B cell (primary cell): ENCODE data around the gene CAMK2G. TPM values are rescaled to one million over a fixed set of nuclear protein-coding genes. Genes with fewer than 3 reads are reported as not detected.

Source experiments
- ATAC-seq: fragments of 200-7000 bp; cut with Tn5 transposase; one replicate; pipeline ENCODE4 v1.10.0; 2021; ENCODE audit warnings: low read depth, mild to moderate bottlenecking, moderate number of reproducible peaks, moderate library complexity
- CTCF ChIA-PET: fragments of 350-600 bp; sonication (Branson Sonifier 250); formaldehyde crosslinking; loops from one replicate; lab custom pipeline; 2021; ENCODE audit warnings: antibody characterized with exemption, inconsistent platforms; lab: Charles Lee
- POLR2A ChIA-PET: fragments of 350-600 bp; sonication (Branson Sonifier 250); formaldehyde crosslinking; loops from one replicate; lab custom pipeline; 2021; ENCODE audit warnings: antibody characterized with exemption; lab: Charles Lee
- DNase-seq: peaks from one replicate; pipeline ENCODE4 v3.0.0; 2013
- H2AFZ ChIP-seq: 2 replicates; pipeline ENCODE4 v1.6.1; 2012; ENCODE audit warnings: mild to moderate bottlenecking, low read depth, low read length; ENCODE audit not compliant: insufficient read depth, poor library complexity, severe bottlenecking
- H3K27ac ChIP-seq, 2 donors: 1 replicate in 1 of 2; 2 replicates in 1 of 2; pipeline ENCODE4 v1.5.1; 2012 to 2013; ENCODE audit warnings: low read length in 2 of 2, mild to moderate bottlenecking in 2 of 2, moderate library complexity in 1 of 2
- H3K27me3 ChIP-seq, 4 experiments: fragments of 200-600 bp in 1 of 4; sonication (generic) in 1 of 4; replicated peaks in 1 of 4; 1 replicate in 2 of 4; 2 replicates in 2 of 4; pipeline versions ENCODE4 v1.6.1 to v1.7.0; 2013 to 2016; ENCODE audit warnings: low read length in 3 of 4, mild to moderate bottlenecking in 2 of 4, mixed read lengths in 1 of 4, moderate library complexity in 1 of 4; ENCODE audit not compliant: insufficient read depth in 4 of 4, control insufficient read depth in 3 of 4; ENCODE audit errors: control extremely low read depth in 1 of 4
- H3K36me3 ChIP-seq, 2 experiments: replicated peaks in 1 of 2; 1 replicate in 1 of 2; 2 replicates in 1 of 2; pipeline versions ENCODE4 v1.6.1 to v1.7.1; 2013; ENCODE audit warnings: low read length in 1 of 2; ENCODE audit not compliant: insufficient read depth in 2 of 2, control insufficient read depth in 1 of 2; ENCODE audit errors: control extremely low read depth in 1 of 2, extremely low read depth in 1 of 2
- H3K4me1 ChIP-seq, 2 donors: fragments of 200-600 bp in 1 of 2; sonication (generic) in 1 of 2; 1 replicate in 1 of 2; 2 replicates in 1 of 2; pipeline versions ENCODE4 v1.5.1 to v1.6.1; 2013 to 2017; ENCODE audit warnings: low read length in 2 of 2; ENCODE audit not compliant: control insufficient read depth in 2 of 2, insufficient read depth in 2 of 2
- H3K4me2 ChIP-seq: replicated peaks from 2 replicates; pipeline ENCODE3; 2012; ENCODE audit warnings: mild to moderate bottlenecking, low read depth, low read length; ENCODE audit not compliant: poor library complexity, severe bottlenecking
- H3K4me3 ChIP-seq, 5 experiments: fragments of 200-600 bp in 1 of 5; sonication (generic) in 1 of 5; 1 replicate in 3 of 5; 2 replicates in 2 of 5; pipeline versions ENCODE4 v1.5.1 to v1.7.0; 2011 to 2016; ENCODE audit warnings: low read length in 4 of 5, mild to moderate bottlenecking in 4 of 5, low read depth in 2 of 5, control low read depth in 1 of 5, moderate library complexity in 1 of 5; ENCODE audit not compliant: insufficient read depth in 1 of 5; ENCODE audit errors: control extremely low read depth in 1 of 5, extremely low read depth in 1 of 5
- H3K79me2 ChIP-seq: fragments of 200-600 bp; sonication (generic); one replicate; pipeline ENCODE4 v1.6.0; 2016; ENCODE audit warnings: low read length; ENCODE audit not compliant: control insufficient read depth, insufficient read depth
- H3K9ac ChIP-seq: fragments of 200-600 bp; sonication (generic); 2 replicates; pipeline ENCODE4 v1.6.1; 2017; ENCODE audit warnings: mild to moderate bottlenecking, low read length, moderate library complexity
- H3K9me3 ChIP-seq, 3 donors: one replicate each; pipeline versions ENCODE4 v1.6.1 to v1.7.1; 2013; ENCODE audit warnings: low read length in 2 of 3; ENCODE audit not compliant: control insufficient read depth in 2 of 3, insufficient read depth in 1 of 3; ENCODE audit errors: control extremely low read depth in 1 of 3
- H4K20me1 ChIP-seq: 2 replicates; pipeline ENCODE4 v1.6.0; 2012; ENCODE audit warnings: mild to moderate bottlenecking, low read length; ENCODE audit not compliant: insufficient read depth, control insufficient read depth, poor library complexity, severe bottlenecking
- H3K27ac Mint-ChIP-seq: one replicate; pipeline ENCODE4 v1.8.0; 2021; ENCODE audit warnings: mixed read lengths
- H3K27me3 Mint-ChIP-seq: one replicate; pipeline ENCODE4 v1.8.0; 2021; ENCODE audit warnings: mixed read lengths
- H3K4me1 Mint-ChIP-seq: one replicate; pipeline ENCODE4 v1.8.0; 2021; ENCODE audit warnings: mixed read lengths
- H3K4me3 Mint-ChIP-seq: one replicate; pipeline ENCODE4 v1.8.0; 2021; ENCODE audit warnings: mixed read lengths
- H3K9me3 Mint-ChIP-seq: one replicate; pipeline ENCODE4 v1.8.0; 2022; ENCODE audit warnings: mixed read lengths; ENCODE audit not compliant: insufficient read depth
- EZH2 ChIP-seq: IDR thresholded peaks from 2 replicates; pipeline ENCODE4 v1.6.1; 2012; ENCODE audit warnings: borderline replicate concordance, low read depth, mild to moderate bottlenecking, moderate library complexity, low read length; ENCODE audit not compliant: insufficient read depth, poor library complexity, severe bottlenecking
- WGBS: methylation state at CpG from one replicate; pipeline ENCODE4 v1.1.5; 2013; ENCODE audit warnings: missing lambda C conversion rate; ENCODE audit not compliant: insufficient coverage; 5-methylcytosine and 5-hydroxymethylcytosine counted together
- intact Hi-C: fragments of 100-400 bp; cut with micrococcal nuclease; formaldehyde crosslinking; loops from one replicate; pipeline ENCODE4 v1.10.0; 2022
- polyA plus RNA-seq: library from polyadenylated mRNA; depleted of rRNA; stranded (reverse); fragments of >200 nt; gene quantifications from 2 replicates; pipeline ENCODE4 v1.2.3, GENCODE V29; 2012
- total RNA-seq, 2 donors: library from RNA; stranded (reverse); fragments of 120-200 nt in 1 of 2; gene quantifications; 1 replicate in 1 of 2; 2 replicates in 1 of 2; pipeline versions ENCODE4 v1.2.3 to v1.2.4, GENCODE V29; 2013 to 2022
- TF ChIP-seq, protein P1 (sequence below): fragments of 200-600 bp; IDR thresholded peaks from one replicate; pipeline ENCODE4 v1.8.0; 2022; ENCODE audit warnings: antibody characterized with exemption, mild to moderate bottlenecking

The CAMK2G gene
- total and polyA plus RNA-seq, 2 donors (not counting 1 experiment from before 2014, with no cell fraction given): 42.7 to 48.7 TPM

GRCh38 chr10:73858013-73858708, 16.2 kb downstream of the CAMK2G start:
- Mint-ChIP-seq H3K27me3 (no peaks in the 10 kb centered on the region), H3K27ac (no peak overlapping the region), H3K4me1 (peaks cover 8% of the 10 kb centered on the region), H3K4me3 (no peak overlapping the region), H3K9me3 (no peaks in the 10 kb centered on the region)
- 93% methylated on average over 7 of the region's 12 CpGs for WGBS
- H2AFZ ChIP-seq: no peak overlapping the region
- no peak for ATAC-seq
- TF ChIP-seq EZH2: no peak
- TF ChIP-seq, protein P1, sequence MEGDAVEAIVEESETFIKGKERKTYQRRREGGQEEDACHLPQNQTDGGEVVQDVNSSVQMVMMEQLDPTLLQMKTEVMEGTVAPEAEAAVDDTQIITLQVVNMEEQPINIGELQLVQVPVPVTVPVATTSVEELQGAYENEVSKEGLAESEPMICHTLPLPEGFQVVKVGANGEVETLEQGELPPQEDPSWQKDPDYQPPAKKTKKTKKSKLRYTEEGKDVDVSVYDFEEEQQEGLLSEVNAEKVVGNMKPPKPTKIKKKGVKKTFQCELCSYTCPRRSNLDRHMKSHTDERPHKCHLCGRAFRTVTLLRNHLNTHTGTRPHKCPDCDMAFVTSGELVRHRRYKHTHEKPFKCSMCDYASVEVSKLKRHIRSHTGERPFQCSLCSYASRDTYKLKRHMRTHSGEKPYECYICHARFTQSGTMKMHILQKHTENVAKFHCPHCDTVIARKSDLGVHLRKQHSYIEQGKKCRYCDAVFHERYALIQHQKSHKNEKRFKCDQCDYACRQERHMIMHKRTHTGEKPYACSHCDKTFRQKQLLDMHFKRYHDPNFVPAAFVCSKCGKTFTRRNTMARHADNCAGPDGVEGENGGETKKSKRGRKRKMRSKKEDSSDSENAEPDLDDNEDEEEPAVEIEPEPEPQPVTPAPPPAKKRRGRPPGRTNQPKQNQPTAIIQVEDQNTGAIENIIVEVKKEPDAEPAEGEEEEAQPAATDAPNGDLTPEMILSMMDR: no peak
- peaks cover 48% of the 10 kb centered on the region for H4K20me1 ChIP-seq
- ChIA-PET POLR2A (no interaction called here), CTCF (interaction anchor here (1.1 to 19.4 kb wide), 4 partner anchors 8 to 82 kb away, joined by 3 to 498 read pairs (median 4); partner anchors contain the start of gene CAMK2G)
- H3K27me3 ChIP-seq: no peaks in the 10 kb centered on the region
- no peak overlapping the region for H3K4me3 ChIP-seq
- DNase-seq: no peak
- intact Hi-C loops: no loop called here
- H3K9ac ChIP-seq: no peak overlapping the region
- H3K9me3 ChIP-seq: no peaks in the 10 kb centered on the region
- peaks cover 0 to 3% of the 10 kb centered on the region in 2 donors for H3K4me1 ChIP-seq
- peaks cover 84% of the 10 kb centered on the region for H3K79me2 ChIP-seq
- peaks cover 3 to 74% of the 10 kb centered on the region in 2 experiments for H3K36me3 ChIP-seq
- H3K27ac ChIP-seq: no peak overlapping the region
- no peak overlapping the region for H3K4me2 ChIP-seq

DNA sequence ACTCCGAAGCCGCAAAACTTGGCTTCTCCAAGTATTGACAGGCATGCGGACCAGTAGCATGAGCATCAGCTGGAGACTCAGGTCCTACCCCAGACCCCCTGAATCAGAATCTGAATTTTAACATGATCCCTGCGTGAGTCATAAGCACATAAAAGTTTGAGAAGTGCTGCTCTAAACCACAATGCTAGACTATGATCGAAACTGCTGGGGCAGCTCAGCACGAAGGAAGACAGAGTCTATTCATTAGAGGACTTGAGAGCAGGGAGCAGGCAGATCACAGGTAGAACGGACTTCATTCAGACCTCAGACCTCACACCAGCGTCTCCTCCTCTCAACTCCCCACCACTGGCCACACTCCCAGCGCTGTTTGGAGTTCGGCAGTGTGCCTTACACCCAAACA, 16.9 kb downstream of the CAMK2G start:
- TF ChIP-seq, protein P1: no peak
- no peak for TF ChIP-seq EZH2
- Histone ChIP-seq H2AFZ (no peak overlapping the region), H3K9ac (no peak overlapping the region), H3K27ac (no peak overlapping the region), H4K20me1 (peaks cover 48% of the 10 kb centered on the region), H3K4me1 (peaks cover 0 to 2% of the 10 kb centered on the region in 2 donors), H3K79me2 (peaks cover 77% of the 10 kb centered on the region), H3K9me3 (no peaks in the 10 kb centered on the region), H3K4me3 (no peak overlapping the region), H3K36me3 (peaks cover 3 to 78% of the 10 kb centered on the region in 2 experiments), H3K27me3 (no peaks in the 10 kb centered on the region), H3K4me2 (no peak overlapping the region)
- WGBS: 70% methylated on average over 6 of the region's 10 CpGs
- peaks cover 7% of the 10 kb centered on the region for H3K4me1 Mint-ChIP-seq
- no peak overlapping the region for H3K27ac Mint-ChIP-seq
- no peaks in the 10 kb centered on the region for H3K27me3 Mint-ChIP-seq
- CTCF ChIA-PET: interaction anchor here (1.1 to 19.4 kb wide), 3 partner anchors 9 to 83 kb away, joined by 3 to 498 read pairs (median 4); partner anchors contain the start of gene CAMK2G
- no peaks in the 10 kb centered on the region for H3K9me3 Mint-ChIP-seq
- POLR2A ChIA-PET: no interaction called here
- H3K4me3 Mint-ChIP-seq: no peak overlapping the region
- DNase-seq (no peak), ATAC-seq (no peak)
- intact Hi-C loops: no loop called here
